Stimulated activated CD4-positive, alpha-beta T cell treated with anti-CD3 and anti-CD28 coated beads, Interleukin-1b, Interleukin-23, amount 100 ng/mL, for 24 hours (primary cell): Measurements from ENCODE around the gene PHYHIPL.
"Not testable (repeated sequence)": the region's sequence is repeated elsewhere in the genome, so short reads cannot be mapped to it uniquely, and the experiment has no call there.

ENCODE experiments used
- DNase-seq, 4 experiments: peaks; one replicate each; pipeline ENCODE4 v3.0.0-alpha.2; 2020; ENCODE audit warnings: low read depth in 4 of 4, low spot score in 1 of 4

PHYHIPL gene

DNA sequence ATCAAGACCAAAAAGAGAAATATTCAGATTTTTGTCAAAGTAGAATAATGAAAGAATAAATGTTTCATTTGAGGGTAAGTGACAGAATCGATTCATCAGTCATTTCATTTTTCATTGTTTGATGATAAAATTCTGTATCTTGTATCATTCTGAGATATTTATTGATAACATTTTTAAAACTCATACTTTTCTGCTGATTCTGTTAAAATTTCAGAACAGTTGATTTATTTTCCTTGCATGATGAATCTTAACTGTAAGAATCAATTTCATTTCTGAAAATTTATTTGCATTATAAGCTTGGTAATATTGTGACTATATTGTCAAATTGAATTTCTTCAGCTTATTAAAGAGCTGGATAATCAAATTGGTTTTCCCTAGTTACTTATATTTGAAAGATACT is 13.9 kb downstream of the PHYHIPL start:
- no peak for DNase-seq

DNA sequence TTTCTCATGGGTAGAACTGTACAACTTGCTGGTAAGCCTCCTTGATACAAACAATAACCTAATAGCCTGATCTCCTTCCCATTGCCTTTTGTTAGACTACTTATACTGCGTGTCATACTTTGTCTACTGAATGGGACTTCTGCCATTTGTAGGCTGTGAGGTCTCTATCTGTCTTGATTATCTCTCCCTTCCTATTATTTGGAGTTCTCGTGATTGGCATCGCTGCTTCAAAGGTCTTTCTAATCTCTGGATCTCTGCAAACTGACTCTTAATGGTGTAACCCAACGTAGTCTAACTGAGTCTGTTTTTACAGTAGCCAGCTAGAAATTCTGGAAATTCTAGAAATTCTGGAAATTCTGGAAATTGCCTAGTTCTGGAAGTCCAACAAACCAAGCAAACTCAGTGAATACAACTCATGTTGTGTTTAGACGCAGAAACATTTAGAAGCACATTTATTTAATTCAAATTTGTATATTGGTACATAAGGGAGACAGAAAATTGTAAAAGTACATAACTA is 29.8 kb downstream of the PHYHIPL start:
- DNase-seq = no peak

DNA sequence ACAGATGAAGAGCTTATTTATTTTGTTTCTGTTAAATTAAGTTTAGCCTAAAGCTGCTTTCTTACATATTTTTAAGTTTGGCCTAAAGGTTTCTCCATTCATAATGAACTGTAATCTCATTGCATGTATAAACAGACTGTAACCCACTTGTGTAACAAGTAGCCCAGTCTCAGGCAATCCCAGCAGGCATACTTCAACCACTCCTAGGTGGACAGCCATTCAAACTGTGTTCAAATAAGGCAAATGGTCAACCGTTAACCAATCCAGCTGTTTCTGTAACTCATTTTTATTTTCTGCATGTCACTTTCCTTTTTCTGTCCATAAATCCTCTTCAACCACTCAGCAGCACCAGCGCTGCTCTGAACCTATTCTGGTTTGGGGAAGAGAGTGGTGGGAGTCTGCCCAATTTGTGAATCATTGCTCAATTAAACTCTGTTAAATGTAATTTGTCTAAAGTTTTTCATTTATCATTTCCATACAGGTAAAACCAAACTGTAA is 35.9 kb downstream of the PHYHIPL start:
- no peak for DNase-seq

DNA sequence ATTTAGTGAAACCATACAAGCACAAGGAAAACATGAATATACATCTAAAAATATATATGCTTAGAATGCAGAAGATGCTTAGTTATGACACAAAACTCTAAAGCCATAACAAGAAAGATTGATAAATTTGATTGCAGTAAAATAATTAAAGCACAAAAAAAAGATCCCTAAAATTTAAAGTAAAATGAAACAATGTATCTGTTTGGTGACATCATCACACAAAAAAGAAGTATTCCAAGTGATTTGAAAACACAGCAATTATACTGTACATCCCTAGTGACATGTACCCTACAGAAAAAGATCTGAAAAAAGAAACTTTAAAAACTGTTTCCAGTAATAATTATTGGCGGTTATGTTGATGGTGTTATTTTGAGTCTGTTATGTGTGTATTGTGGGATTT is 37.7 kb downstream of the PHYHIPL start:
- DNase-seq = no peak

DNA sequence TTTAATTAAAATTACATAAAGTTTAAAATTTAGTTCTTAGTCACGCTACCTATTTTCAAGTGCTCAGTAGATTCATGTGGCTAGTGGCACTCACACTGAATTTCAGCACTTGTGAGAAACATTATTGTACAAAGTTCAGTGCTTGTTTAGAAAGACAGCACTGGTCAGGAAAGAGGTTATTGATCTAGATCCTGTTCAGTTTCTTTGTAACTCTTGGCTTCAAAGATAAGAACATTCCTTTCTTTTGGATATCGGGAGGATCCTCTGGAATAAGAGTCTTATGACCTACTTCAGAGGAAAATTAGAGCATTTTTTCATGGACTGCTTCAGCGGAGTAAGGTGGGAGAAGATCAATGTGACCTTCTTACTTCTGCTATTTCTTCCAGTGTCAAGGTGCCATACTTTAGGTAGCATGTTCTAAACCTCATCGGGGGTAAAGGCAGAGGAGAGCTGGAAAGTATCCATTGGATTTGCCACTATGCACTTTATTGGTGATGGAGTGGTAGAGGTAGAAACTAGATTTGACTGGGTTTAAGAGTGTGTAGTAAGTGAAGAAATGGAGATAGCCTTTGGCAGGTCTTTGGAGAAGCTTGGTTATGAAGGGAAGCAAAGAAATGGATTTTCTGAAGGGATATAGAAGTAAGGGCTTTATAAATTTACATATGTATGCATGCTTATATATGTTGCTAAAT is 39.9 kb downstream of the PHYHIPL start:
- no peak for DNase-seq

DNA sequence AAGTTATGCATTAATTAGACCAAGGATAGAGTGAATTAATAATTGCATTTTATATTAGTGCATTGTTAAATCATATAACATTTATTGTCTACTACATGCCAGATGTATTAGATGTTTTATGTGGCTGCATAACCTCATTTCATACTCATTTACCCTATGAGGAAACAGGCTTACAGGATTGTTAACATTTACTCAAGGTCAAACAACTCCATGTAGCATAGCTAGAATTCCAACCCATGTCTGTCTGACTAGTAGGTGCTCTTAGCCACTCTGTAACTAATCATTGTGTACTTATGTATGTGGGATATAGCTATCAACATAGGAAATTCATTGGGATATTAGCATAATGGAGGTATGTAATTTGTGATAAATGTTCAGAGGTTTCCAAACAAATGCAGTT is 46.3 kb downstream of the PHYHIPL start:
- no peak for DNase-seq

DNA sequence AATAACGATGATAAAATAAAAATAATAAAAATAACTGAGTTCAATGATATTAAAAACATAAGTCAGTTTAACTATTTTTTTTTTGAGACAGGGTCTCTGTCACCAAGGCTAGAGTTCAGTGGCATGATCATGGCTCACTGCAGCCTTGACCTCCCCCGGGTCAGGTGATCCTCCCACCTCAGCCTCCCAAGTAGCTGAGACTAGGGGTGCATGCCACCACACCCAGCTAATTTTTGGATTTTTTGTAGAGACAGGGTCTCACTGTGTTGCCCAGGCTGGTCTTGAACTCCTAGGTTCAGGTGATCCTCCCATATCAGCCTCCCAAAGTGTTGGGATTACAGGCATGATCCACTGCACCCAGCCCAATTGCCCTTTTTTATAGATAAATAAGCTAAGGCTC is 47.2 kb downstream of the PHYHIPL start:
- DNase-seq = not testable (repeated sequence)

DNA sequence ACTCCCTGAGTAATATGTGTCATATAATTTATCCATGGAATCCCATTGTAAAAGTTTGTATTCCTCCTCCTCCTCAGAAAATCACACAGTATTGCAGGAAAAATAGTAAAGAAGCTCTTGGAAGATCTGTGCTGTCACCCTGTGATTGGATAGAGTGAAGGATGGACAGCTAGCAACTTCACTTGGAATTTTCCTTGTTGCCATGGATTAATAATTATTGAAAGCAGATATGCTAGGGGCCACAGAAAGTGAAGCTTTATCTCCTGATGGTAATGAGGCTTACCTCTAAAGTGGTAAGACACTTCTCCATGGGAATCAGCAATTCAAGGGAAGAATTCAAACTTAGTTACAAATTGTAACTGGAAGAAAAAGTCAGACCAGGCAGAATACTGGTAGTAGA is 48.8 kb downstream of the PHYHIPL start:
- no peak for DNase-seq

DNA sequence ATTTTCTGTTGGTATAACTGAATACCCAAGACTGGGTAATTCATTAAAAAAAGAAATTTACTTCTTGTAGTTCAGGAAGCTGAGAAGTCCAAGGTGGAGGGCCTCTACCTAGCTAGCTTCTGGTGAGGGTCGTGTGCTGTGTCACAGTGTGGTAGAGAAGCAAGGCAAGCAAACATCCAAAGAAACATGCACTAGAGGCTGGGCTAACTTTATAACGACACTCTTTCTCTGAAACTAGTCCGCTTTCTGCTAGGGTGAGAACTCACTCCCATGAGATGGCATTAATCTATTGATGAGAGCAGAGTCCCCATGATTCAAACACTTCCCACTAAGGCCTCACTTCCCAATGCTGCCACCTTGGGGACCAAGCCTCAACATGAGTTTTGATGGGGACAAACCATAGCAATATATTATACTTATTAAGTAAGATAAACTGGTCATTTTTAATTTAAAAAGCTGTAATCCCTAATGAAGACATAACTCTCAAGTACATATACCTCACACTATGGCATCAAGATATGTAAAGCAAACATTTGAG is 50.8 kb downstream of the PHYHIPL start:
- DNase-seq = no peak

DNA sequence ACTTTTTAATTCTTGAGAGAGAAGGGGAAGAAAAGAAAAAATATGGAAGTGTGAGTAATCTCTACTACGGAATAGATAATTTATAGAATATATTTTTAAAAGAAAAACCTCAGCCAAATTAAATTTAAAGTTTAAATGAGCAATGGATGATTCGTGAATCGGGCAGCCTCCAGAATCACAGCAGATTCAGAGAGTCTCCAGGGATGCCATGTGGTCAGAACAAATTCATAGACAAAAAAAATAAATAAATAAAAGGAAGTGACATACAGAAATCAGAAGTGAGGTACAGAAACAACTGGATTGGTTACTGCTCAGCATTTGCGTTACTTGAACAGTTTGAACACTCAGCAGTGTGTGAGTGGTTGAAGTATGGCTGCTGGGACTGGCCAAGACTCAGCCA is 53.0 kb downstream of the PHYHIPL start:
- no peak for DNase-seq

DNA sequence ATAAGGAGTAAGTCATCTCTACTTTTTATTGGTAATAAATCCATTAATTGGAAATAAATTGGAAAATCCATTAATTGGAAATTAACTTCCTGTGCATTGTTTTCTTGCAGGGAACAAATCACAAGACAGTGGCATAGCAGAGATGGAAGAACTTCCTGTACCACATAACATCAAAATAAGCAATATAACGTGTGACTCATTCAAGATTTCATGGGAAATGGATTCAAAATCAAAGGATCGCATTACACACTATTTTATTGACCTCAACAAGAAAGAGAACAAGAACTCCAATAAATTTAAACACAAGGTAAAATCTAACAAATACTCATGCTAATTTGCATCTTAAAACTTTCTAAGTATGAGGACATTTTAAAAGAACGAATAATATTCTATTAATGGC is 57.8 kb downstream of the PHYHIPL start:
- DNase-seq = no peak

DNA sequence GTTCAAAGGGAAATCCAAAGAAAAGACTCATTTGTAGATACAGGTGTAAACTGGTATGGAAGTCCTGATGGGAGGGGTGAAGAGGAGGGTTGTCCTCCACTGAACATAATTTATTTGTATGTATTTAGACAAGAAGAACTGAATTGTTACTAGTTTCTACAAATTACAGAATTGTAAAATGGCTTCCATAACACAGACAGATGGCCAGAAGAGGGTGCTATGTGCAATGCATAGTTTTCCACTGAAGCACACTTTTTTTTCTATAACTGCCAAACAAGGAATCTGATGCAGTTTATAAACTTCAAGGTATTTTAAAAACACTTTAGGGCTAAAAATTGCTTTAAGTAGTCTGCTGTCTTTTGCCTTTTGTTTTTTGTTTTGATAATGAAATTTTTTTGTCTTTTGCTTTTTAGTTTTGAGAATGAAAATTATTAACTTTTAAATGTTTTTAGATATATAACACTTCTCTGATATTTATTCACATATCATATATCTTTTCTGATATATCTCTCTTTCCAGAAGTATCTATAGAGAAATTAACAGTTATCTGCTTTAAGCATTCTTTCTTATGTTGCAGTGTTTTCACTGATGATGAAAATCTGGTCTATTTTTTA is 58.5 kb downstream of the PHYHIPL start:
- no peak for DNase-seq

DNA sequence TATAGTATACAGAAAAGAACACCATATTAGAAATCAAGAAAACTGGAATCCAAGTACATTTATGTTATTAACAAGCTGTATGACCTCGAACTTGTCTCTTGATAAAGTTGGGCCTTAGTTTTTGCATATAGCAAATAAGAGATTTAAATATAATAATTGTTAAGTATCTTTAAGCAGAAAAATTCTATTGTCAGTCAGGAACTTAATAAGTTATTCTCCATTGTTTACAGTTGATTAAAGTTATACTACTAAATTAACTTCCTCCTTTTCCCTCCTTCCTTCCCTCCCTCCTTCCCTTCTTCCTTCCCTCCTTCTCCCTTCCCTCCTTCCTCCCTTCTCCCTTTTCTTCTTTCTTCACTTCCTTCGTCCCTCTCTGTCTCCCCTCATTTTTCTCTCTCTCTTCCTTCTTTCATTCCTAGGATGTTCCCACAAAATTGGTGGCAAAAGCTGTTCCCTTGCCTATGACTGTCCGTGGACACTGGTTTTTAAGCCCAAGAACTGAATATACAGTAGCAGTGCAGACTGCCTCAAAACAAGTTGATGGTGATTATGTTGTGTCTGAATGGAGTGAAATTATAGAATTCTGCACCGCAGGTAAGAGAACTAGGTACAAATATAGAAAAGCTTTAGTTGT is 59.7 kb downstream of the PHYHIPL start:
- DNase-seq = no peak

DNA sequence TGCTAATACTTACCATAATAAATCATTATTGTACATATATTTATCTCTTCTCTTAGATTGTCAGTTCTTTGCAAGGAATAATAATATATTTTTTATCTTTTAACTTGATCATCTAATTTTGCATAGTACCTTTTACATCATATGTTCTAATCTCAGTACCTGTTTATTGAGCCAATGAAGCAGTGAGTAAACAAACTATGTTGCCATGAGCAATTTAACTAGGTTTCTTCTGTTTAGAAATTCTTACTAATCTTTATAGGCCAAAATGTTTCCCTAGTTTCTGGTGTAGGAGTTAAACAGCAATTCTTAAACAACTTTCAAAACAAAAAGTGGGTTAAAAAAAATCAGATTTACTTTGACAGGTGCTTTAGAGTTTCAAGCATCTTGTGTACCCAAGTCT is 61.3 kb downstream of the PHYHIPL start:
- no peak for DNase-seq

DNA sequence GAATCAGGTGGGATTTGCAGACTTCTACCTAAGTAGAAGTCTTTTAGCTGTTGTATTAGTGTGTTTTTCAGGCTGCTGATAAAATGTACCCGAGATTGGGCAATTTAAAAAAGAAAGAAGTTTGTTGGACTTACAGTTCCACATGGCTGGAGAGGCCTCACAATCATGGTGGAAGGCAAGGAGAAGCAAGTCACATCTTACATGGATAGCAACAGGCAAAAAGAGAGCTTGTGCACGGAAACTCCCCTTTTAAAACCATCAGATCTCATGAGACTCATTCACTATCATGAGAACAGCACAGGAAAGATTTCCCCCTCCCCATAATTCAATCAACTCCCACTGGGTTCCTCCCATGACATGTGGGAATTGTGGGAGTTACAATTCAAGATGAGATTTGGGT is 62.7 kb downstream of the PHYHIPL start:
- not testable (repeated sequence) for DNase-seq

DNA sequence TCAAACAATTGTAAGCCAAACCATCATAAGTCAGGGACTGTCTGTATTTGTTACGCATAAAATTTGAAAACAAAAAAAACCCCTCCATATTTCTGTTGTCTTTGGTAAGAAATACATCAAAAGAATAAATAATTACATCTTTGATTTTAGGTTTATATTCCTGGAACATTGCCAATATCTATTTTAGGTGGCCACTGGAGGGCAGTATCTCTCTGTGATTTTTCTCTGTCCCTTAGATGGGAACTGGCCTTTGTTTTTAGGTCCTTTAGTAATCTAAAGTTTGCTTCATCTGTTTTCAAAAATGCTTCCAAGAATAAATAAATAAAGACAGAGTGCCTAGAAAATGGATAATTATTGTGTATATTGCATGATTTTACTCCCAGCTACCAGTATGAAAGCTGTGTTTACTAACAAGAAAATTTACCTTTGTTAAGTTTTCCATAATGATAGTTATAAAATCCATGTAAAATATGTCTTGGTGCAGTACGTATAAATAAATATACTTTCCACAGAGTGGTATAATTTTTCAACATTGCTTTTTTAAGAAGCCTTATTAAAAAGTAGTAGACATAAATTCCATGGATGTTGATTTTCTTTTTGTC is 64.2 kb downstream of the PHYHIPL start:
- DNase-seq = no peak

DNA sequence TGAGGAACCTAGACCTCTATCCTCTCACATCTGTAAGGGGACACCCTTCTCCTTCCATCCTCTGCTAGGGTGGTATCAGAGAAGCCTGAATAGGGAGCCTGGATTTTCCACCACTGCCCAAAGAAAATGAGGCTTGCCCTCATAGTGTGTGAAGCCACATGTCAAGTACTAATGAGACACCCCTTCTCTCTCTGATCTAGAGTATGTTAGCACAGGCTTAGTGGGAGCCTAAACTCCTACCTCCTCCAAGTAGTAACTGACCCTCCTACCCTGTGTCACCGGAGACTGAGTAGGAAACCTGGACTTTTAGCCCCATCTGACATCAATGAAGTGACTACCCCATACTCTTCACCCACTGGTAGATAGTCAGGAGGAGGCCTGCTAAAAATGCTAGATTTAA is 65.6 kb downstream of the PHYHIPL start:
- DNase-seq = no peak

DNA sequence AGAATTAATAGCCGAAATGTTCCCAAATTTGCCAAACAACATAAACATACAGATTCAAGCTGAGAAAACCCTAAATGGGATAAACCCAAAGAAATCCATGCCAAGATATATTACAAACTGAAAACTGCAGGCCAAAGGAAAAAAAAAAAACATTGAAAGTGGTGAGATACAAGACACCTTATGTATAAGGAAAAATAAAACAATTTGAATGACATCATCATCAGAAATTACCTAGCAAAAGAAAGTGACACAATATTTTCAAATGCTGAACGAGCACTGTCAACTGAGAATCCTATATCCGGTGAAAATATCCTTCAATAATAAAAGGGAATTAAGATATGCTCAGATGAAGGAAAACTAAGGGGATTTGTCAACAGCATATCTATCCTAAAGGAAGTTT is 66.5 kb downstream of the PHYHIPL start:
- no peak for DNase-seq

DNA sequence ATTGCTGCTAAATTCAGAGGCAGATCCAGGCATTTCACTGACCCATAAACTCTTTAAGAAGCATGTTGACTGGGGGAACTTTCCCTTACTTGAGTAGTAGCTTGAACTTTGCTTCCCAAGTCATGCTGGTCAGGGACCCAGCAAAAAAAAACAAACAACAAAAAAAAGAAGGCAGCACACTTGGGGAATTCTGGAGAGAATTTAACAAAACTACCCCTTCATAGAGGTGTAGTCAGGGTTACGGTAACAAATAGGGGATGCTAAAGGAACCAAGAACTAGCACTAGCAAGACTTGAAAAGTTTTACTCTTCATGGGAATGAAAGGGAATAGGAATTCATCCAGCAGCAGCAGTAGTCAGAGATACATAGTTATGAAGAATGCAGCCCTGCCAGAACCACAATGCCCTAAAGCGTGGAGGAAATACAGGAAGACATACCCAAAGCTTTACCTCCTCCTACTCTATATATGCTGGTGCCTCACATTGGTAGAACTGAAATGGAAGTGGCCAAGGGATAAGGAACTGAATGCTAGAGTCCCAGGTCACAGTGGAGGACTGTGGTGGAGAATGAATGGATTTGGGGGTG is 67.3 kb downstream of the PHYHIPL start:
- no peak for DNase-seq

DNA sequence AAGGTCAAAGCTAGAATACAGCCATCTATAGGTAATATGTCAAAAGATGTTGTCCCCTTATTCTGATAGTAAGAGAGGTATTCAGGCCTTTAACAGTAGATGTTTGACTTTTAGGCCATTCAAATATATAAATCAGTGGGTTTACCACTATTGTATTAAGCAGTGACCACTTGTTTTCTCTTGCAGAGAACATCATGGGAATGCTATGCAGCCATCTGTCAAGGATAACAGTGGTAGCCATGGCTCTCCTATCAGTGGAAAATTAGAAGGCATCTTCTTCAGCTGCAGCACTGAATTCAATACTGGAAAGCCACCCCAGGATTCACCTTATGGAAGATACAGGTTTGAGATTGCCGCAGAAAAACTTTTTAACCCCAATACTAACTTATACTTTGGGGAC is 68.4 kb downstream of the PHYHIPL start:
- no peak for DNase-seq

DNA sequence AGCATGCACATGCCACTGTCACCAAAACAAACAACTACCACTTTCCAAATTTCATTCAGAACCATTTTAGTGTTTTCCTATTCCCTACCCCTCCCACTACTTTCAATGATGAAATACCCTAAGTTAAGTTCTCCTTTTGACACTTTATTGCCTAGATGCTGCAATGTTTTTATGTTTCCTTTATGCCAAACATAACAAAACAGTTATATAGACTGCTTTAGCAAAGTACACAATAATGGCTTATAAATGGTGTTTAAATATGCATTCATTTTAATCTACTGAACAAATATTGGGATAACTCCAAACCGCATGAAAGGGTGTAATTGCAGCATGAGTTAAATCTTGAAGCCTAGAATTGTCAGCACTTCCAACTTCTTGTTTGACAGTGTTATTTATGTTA is 69.2 kb downstream of the PHYHIPL start:
- DNase-seq = no peak
